Right atrium auricular region (tissue), 2 donors: Measurements from ENCODE around the gene TRNAU1AP. TPM values are rescaled to one million over a fixed set of nuclear protein-coding genes. Genes with fewer than 3 reads are reported as not detected.
"Not testable (repeated sequence)": the region's sequence is repeated elsewhere in the genome, so short reads cannot be mapped to it uniquely, and the experiment has no call there.

Source experiments
- DNase-seq: peaks from one replicate; pipeline ENCODE4 v3.0.0-alpha.2; 2019; ENCODE audit warnings: low spot score
- H3K27ac ChIP-seq, 2 donors: fragments of 200-600 bp; sonication (generic); 1 replicate in 1 of 2; 2 replicates in 1 of 2; pipeline ENCODE4 v1.5.1; 2016 to 2019
- H3K27me3 ChIP-seq, 2 donors: fragments of 200-600 bp; sonication (generic); one replicate each; pipeline versions ENCODE4 v1.5.1 to v1.6.0; 2017 to 2019
- H3K36me3 ChIP-seq: fragments of 200-600 bp; sonication (generic); one replicate; pipeline ENCODE4 v1.5.1; 2016
- H3K4me1 ChIP-seq, 2 donors: fragments of 200-600 bp; sonication (generic); one replicate each; pipeline versions ENCODE4 v1.5.1 to v1.6.0; 2017 to 2019
- H3K4me3 ChIP-seq, 2 donors: fragments of 200-600 bp; sonication (generic); 1 replicate in 1 of 2; 2 replicates in 1 of 2; pipeline ENCODE4 v1.5.1; 2017 to 2019; ENCODE audit warnings: mild to moderate bottlenecking in 1 of 2, moderate library complexity in 1 of 2
- H3K9me3 ChIP-seq, 2 donors: fragments of 200-600 bp; sonication (generic); one replicate each; pipeline ENCODE4 v1.5.1; 2019
- total RNA-seq, 2 donors: library from RNA; depleted of rRNA; stranded (reverse); fragments of >200 nt; gene quantifications; one replicate each; pipeline ENCODE4 v1.1.0, GENCODE V29; 2016
- TF ChIP-seq, protein P1 (sequence below), 2 donors: fragments of 200-600 bp; sonication (generic); IDR thresholded peaks; one replicate each; pipeline ENCODE4 v1.5.1; 2019; ENCODE audit warnings: antibody characterized with exemption in 2 of 2

TRNAU1AP gene
- total RNA-seq, 2 donors from 2014 or later: 7.4 to 12.6 TPM

DNA sequence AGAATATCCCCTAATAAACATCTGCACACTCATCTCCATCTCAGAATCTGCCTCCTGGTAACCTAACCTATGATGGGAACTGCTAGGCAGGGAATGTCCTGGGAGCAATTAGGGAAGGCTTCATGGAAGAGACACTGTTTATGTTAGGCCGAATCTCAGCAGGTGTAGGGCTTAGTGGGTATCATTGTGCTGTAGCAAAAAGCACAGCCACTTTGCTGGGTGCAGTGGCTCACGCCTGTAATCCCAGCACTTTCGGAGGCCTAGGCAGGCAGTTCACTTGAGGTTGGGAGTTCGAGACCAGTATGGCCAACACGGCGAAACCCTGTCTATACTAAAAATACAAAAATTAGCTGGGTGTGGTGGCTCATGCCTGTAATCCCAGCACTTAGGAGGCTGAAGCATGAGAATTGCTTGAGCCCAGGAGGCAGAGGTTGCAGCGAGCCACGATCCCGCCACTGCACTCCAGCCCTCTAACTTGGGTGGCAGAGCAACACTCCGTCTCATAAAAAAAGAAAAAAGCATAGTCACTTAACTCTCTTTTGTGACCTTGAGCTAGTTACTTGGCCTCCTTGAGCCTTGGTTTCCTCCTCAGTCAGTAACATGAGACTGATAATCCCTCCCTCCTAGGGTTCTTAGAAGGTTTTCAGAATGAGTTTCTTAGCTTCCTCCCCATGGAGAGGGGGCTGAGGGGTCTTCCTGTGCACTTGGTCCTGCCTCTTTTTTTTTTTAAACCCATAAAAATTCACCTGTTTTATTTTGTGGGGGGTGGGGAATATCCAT lies 42.7 kb downstream of the TRNAU1AP start:
- H3K27me3 ChIP-seq: no peaks in the 10 kb centered on the region
- H3K9me3 ChIP-seq: no peaks in the 10 kb centered on the region
- no peak overlapping the region for H3K4me3 ChIP-seq
- no peaks in the 10 kb centered on the region for H3K36me3 ChIP-seq
- TF ChIP-seq, protein P1, sequence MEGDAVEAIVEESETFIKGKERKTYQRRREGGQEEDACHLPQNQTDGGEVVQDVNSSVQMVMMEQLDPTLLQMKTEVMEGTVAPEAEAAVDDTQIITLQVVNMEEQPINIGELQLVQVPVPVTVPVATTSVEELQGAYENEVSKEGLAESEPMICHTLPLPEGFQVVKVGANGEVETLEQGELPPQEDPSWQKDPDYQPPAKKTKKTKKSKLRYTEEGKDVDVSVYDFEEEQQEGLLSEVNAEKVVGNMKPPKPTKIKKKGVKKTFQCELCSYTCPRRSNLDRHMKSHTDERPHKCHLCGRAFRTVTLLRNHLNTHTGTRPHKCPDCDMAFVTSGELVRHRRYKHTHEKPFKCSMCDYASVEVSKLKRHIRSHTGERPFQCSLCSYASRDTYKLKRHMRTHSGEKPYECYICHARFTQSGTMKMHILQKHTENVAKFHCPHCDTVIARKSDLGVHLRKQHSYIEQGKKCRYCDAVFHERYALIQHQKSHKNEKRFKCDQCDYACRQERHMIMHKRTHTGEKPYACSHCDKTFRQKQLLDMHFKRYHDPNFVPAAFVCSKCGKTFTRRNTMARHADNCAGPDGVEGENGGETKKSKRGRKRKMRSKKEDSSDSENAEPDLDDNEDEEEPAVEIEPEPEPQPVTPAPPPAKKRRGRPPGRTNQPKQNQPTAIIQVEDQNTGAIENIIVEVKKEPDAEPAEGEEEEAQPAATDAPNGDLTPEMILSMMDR (IDR thresholded peaks at IDR 0.05): no peak
- no peak overlapping the region for H3K27ac ChIP-seq
- peaks cover 0 to 5% of the 10 kb centered on the region in 2 donors for H3K4me1 ChIP-seq
- no peak for DNase-seq

DNA sequence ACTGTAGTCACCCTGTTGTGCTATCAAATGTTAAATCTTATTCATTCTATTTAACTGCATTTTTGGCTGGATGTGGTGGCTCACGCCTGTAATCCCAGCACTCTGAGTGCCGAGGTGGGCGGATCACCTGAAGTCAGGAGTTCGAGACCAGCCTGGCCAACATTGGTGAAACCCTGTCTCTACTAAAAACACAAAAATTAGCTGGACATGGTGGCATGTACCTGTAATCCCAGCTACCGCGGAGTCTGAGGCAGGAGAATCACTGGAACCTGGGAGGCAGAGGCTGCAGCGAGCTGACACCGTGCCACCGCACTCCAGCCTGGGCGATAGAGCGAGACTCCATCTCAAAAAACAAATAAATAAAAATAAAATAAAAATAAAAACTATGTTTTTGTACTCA lies 43.4 kb downstream of the TRNAU1AP start:
- H3K9me3 ChIP-seq, H3K4me1 ChIP-seq, H3K4me3 ChIP-seq, DNase-seq, H3K27me3 ChIP-seq, H3K36me3 ChIP-seq, H3K27ac ChIP-seq: not testable (repeated sequence)

DNA sequence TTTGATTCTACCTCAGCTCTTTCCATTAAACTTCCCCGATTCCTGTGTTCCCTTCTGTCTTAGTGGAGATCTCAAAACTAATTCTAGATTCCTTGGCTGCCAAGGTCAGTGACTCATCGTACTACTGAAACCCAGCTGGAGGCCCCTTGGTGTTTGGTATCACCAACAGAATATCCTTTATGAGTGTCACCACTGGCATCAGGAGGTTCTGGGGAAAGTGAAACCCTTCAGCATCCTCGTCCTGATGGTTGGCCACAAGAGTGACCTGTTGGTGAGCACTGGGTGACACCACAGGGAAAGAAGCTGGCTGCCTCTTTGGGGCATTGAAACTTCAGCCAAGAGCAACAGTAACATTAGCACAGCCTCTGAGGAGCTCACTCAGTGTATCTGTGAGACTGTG lies 48.8 kb downstream of the TRNAU1AP start:
- no peak overlapping the region for H3K4me3 ChIP-seq
- no peak overlapping the region for H3K27ac ChIP-seq
- H3K36me3 ChIP-seq: peaks cover 42% of the 10 kb centered on the region
- H3K4me1 ChIP-seq: peaks cover 0 to 10% of the 10 kb centered on the region in 2 donors
- DNase-seq: no peak
- TF ChIP-seq, protein P1 (IDR thresholded peaks at IDR 0.05): no peak
- H3K9me3 ChIP-seq: no peaks in the 10 kb centered on the region
- no peaks in the 10 kb centered on the region for H3K27me3 ChIP-seq

DNA sequence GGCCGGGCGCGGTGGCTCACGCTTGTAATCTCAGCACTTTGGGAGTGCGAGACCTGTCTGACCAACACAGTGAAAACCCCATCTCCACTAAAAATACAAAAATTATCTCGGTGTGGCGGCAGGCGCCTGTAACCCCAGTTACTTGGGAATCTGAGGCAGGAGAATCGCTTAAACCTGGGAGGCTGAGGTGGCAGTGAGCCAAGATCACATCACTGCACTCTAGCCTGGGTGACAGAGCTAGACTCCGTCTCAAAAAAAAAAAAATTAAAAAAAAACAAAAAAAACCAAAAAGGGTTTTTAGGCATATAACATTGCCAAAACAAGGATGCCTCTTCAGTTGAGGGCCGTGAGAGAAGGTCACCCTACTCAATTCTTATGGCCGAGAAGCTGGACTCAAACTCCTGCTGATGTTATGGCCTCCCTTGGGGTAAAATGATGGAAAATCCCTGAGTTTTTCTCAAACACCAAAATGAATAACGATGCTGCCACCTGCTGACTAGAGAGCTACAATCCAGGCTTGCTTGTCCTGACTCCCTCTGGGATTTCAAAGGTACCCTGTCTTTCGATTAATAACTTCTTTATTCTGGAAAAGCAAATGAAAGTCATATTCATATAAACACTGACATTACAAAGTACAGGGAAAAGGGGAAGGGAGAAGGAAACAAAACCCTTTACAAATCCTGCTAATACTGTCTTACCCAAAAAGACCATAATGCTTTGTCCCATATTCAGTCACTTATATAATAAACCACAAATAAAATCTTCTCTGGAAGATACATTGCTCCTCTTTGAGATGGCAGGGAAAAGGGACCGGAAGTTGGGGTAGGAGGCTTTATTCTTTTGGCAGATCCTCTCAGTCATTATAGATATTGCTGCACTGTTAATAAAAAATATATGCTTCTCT lies 49.9 kb downstream of the TRNAU1AP start:
- Histone ChIP-seq H3K27ac (no peak overlapping the region), H3K36me3 (peaks cover 52% of the 10 kb centered on the region), H3K27me3 (no peaks in the 10 kb centered on the region), H3K9me3 (no peaks in the 10 kb centered on the region), H3K4me3 (no peak overlapping the region), H3K4me1 (peaks cover 0 to 10% of the 10 kb centered on the region in 2 donors)
- TF ChIP-seq, protein P1 (IDR thresholded peaks at IDR 0.05): peak; percentile 42 to 72
- no peak for DNase-seq

DNA sequence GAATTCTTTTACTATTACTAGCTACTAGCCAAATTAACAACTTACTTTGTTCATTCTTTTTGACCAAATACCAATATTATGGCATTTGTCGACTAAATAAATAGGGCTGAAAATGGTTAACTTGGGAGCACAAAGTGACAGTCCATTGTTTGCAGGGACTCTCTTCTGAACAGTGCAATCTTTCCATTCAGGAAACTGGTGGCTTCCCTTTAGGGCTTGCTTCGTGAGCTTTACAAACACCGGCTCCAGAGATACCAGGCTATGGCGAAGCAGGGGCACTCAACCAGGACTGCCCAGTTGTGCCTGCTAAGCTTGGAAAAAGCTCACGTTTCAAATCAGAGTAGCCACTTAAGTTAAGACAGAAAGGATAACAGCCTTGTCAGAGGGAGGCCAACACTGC lies 51.5 kb downstream of the TRNAU1AP start:
- Histone ChIP-seq H3K27me3 (no peaks in the 10 kb centered on the region), H3K4me1 (peaks cover 0 to 10% of the 10 kb centered on the region in 2 donors), H3K36me3 (peaks cover 59% of the 10 kb centered on the region), H3K27ac (no peak overlapping the region), H3K9me3 (no peaks in the 10 kb centered on the region), H3K4me3 (no peak overlapping the region)
- no peak for DNase-seq
- TF ChIP-seq, protein P1 (IDR thresholded peaks at IDR 0.05): no peak

DNA sequence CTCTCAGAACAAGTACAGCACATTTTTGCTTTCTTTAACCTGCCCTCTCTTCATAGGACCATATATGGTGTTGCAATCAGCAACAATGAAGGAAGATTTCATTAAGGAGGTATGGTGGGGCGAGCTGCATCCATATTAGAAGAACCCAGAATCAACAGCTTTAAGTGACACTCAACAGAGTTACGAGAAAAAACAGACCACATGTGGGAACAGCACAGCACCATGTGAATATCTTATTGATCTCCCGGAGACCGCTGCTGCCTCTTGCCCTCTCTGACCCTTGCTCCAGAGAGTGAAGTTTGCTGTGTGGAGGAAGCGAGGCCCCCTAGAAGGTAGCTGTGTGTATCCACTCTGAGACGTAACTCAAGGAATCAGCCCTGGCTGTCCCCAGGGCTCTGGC lies 52.1 kb downstream of the TRNAU1AP start:
- peaks cover 59% of the 10 kb centered on the region for H3K36me3 ChIP-seq

More for the DNA sequence above, 52.1 kb downstream of the TRNAU1AP start:
- H3K4me1 ChIP-seq: peaks cover 0 to 10% of the 10 kb centered on the region in 2 donors
- DNase-seq: no peak
- TF ChIP-seq, protein P1 (IDR thresholded peaks at IDR 0.05): no peak
- no peak overlapping the region for H3K4me3 ChIP-seq
- no peaks in the 10 kb centered on the region for H3K27me3 ChIP-seq
- no peak overlapping the region for H3K27ac ChIP-seq
- H3K9me3 ChIP-seq: no peaks in the 10 kb centered on the region
